Measurements from ENCODE around the gene UTP14A.

Gene UTP14A

DNA sequence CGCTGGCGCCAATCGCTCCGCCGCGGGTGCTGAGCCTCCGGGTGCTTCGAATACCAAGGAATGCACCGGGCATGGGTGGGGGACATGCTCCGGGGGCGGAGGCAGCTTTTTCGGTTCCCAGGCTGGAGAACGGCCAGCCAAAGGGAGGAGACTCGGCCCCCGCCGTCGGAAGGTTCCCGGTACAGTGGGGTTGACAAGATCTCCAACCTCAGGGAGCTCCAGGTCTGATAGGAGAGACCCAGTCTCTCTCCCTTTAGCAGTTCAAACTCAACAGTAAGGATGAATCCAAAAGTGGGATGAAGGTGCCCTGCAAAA is 47.3 kb downstream of the UTP14A start:
- no peak for DNase-seq

DNA sequence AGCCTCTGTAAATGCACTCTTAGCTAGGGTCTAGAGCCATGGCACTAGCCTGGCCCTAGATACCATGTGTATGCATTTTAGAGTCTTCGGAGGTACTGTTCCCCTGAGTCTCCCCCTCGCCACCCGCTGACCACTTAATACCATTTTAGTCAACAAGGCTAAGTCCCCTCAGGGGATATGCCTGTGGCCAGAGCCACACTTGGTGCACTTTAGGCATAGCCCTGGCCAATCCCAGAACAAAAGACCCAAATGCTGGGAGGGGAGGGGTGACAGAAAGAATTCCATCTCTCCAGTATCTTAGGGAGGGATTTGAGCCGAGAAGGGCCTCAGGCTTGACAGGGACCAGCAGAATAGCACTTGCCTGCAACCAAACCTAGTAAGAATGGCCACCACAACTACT is 47.9 kb downstream of the UTP14A start:
- no peak for DNase-seq

GRCh38 chrX:129954804-129955203 is 48.8 kb downstream of the UTP14A start:
- DNase-seq, result no peak

GRCh38 chrX:129955682-129956081 is 49.7 kb downstream of the UTP14A start:
- no peak for DNase-seq

GRCh38 chrX:129956145-129956544 is 50.2 kb downstream of the UTP14A start:
- no peak for DNase-seq

- DNase-seq, result no peak
These were observed 50.8 kb downstream of the UTP14A start for GRCh38 chrX:129956765-129957164.

DNA sequence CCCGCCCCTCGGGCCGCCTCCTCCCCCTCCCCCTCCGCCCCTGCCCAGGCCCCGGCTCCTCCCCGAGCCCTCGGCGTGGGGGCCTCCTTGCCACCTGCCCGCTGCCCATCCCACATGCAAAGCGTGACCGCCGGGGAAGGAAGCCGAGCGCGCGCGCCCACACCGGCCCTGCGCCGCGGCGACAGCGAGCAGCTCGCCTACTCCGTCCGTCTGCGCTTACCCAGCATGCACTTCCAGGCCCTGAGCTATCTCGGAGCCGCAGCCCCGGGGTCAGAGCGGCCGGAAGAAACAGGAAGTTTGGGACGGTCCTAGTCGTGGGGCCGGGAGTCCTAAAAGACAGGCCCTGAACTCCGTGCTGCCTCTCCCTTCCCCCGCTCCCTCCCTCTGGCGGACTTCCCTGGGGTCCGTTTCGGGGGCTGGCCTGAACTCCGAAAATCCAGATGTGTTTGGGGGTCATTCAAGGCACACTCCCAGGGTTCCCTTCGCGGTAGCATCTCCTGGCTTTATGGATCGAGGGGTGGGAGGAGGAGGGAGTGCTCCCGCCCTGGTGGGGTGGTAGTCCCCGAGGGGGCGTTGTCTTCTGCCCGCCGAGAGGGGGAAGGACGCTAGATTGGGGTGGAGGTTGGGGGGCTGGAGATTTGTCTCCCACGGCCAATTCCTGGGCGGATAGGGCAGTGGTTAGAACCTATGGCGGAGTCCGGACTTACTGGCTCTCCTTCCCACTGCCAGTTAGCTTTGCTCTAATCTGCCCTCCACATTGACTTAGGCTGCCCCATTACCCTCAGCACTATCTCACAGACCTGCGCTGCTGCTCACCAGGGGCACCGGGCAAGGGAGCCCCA is 51.5 kb downstream of the UTP14A start:
- DNase-seq, result peak; percentile 78

GRCh38 chrX:129958083-129958465 is 52.1 kb downstream of the UTP14A start:
- no peak for DNase-seq

DNA sequence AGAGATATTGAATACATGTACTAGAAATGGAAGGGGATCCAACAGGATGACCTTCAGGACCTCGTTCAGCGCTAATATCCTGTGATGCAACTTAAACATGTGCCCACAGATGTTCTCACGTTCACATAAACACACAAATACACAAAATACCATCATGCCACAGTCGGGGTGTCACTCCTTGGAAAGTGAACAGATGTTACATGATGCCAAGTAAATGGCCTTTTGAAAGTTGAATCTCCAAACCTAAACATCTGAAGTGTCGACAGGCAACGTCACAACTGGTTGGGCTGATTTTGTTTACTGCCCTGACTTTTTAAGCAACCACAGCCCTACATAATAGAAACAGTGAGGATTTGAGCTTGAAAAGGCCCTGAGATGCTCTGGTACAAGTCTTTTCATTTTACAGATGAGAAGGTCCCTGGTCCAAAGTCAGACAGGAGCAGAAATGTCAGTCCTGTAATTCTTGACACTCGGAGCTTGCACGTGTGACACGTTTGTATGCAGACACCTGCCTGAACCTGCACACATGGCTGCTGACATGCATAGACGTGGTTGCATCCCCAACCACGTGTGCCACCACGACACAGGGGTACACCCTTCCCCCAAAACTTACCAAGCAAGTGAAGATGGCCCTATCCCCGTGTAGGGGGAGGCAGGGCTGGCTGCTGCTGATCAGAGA is 53.0 kb downstream of the UTP14A start:
- DNase-seq, result no peak

DNA sequence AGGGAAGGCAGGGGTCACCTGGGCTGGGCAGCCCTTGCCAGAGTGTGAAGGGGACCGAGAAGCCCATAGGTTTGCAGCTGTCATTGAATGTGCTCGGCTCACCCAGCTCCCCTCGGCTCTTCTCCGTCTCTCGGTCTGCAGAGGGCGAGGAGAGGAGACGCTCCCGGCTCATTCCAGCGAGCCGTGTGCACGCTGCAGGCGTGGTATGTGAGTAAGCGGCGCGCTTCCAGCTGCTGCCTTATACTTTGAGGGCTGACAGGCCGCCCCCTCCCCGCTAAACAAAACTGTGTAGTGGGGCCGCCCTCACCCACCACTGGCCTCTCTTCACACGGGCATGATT is 53.5 kb downstream of the UTP14A start:
- DNase-seq, result peak; percentile 18

GRCh38 chrX:129961180-129962083 is 55.5 kb downstream of the UTP14A start:
- DNase-seq, result peak; percentile 82

DNA sequence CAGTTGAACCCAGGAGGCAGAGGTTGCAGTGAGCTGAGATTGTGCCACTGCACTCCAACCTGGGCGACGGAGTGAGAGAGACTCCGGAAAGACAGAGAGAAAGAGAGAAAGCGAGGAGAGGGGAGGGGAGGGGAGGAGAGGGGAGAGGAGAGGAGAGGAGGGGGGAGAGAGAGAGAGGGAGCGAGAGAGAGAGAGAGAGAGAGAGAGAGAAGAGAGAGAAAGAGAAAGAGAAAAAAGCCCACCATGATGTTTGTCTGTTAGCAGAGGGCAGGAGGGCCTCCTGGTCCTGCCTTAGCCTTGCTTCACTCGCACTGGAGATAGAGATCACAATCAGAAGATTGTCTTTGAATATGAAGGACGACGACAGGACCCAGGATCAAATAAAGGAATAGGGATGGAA is 57.8 kb downstream of the UTP14A start:
- DNase-seq, result no peak

DNA sequence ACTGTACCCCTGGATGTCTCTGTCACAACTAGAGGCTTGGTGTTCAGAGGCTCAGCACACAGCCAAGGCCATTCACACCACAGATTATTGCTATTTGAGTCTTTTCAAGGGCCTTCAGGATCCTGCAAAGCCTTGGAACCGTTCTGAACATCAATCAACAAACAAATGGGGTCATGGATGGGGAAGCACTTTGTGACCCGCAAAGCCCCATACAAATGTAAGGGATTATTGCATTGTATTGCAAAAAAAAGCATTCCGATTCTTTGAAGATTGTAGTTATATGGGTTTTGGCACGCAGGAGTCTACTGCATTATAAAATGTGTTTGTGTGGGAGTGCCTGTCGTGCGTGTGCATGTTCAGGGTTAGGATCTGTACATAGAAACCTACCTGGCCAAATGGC is 59.2 kb downstream of the UTP14A start:
- no peak for DNase-seq

DNA sequence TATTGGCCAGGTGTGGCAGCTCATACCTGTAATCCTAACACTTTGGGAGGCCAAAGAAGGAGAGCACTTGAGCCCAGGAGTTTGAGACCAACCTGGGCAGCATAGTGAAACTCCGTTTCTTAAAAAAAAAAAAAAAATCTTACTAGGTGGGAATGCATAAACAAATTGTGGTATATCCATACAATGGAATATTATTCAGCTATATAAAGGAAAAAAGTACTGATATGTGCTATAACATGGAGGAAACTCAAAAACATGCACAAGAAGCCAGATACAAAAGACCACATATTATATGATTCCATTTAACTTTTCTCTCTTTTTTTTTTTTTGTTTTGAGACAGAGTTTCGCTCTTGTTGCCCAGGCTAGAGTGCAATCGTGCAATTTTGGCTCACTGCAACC is 63.0 kb downstream of the UTP14A start:
- DNase-seq, result no peak

DNA sequence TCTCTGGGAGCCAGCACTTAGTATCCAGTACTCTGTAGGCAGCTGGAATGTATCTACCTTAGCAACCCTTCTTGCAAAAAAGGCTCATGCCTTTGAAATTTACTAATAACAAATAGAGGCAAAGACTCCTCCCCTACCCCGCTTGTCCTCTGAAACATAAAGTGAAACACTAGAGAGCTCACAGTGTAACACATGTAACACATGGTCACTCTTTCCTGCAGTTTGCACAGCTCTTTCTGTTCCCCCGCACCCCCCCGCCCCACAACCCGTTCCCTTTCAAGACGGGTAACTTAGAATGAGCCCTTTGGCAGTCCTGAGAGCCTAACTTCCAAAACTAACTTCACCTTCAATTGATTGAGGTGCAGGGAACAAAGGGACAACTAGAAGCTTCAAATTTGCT is 70.5 kb downstream of the UTP14A start:
- DNase-seq, result no peak

Measured in NCI-H146 (cell line).